GM04503 (cell line): ENCODE measurements around the gene ADAMTS8.

ENCODE experiments used
- DNase-seq: peaks from one replicate; pipeline ENCODE4 v3.0.0-alpha.2; 2012; ENCODE audit warnings: low read depth

Gene ADAMTS8, protein sequence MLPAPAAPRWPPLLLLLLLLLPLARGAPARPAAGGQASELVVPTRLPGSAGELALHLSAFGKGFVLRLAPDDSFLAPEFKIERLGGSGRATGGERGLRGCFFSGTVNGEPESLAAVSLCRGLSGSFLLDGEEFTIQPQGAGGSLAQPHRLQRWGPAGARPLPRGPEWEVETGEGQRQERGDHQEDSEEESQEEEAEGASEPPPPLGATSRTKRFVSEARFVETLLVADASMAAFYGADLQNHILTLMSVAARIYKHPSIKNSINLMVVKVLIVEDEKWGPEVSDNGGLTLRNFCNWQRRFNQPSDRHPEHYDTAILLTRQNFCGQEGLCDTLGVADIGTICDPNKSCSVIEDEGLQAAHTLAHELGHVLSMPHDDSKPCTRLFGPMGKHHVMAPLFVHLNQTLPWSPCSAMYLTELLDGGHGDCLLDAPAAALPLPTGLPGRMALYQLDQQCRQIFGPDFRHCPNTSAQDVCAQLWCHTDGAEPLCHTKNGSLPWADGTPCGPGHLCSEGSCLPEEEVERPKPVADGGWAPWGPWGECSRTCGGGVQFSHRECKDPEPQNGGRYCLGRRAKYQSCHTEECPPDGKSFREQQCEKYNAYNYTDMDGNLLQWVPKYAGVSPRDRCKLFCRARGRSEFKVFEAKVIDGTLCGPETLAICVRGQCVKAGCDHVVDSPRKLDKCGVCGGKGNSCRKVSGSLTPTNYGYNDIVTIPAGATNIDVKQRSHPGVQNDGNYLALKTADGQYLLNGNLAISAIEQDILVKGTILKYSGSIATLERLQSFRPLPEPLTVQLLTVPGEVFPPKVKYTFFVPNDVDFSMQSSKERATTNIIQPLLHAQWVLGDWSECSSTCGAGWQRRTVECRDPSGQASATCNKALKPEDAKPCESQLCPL

GRCh38 chr11:130428316-130429119 is at the start of gene ADAMTS8:
Gene ADAMTS8, minus strand, starts transcription at chr11:130428609. Its CDS starts 323 bp downstream, at chr11:130428286.
- no peak for DNase-seq

- no peak for DNase-seq
Measured at GRCh38 chr11:130477586-130478203, 49.3 kb upstream of the ADAMTS8 start.

DNA sequence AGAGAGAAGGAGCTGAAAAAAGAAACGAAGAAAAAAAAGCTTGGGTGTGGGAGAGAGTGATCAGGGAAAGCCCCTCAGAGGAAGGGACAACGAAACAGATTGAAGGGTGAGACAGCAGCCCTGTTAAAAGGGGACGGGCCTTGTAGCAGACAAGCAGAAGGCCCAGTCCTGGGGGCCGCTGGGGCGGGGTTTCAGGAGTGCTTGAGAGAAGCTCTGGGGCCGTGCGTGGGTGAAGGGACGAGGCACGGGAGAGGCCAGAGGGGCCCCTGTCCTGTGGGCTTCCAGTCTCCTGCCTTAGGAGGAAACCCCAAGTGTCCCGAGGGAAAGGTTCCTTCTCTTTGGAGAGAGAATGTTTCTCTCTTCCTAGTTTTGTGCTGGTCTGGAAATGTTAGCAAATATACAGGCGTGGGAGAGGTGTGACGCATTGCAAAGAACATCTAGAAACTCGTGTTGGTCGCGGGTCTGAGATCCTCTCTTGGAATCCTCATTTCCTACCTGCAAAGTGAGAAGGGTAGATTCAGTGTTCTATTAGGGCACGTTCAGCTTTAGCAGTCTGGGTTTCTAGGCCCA is 48.6 kb upstream of the ADAMTS8 start:
- DNase-seq, result no peak

- no peak for DNase-seq
Measured at GRCh38 chr11:130476200-130476921, 48.0 kb upstream of the ADAMTS8 start.

GRCh38 chr11:130475426-130476053 is 47.1 kb upstream of the ADAMTS8 start:
- DNase-seq, result no peak

DNA sequence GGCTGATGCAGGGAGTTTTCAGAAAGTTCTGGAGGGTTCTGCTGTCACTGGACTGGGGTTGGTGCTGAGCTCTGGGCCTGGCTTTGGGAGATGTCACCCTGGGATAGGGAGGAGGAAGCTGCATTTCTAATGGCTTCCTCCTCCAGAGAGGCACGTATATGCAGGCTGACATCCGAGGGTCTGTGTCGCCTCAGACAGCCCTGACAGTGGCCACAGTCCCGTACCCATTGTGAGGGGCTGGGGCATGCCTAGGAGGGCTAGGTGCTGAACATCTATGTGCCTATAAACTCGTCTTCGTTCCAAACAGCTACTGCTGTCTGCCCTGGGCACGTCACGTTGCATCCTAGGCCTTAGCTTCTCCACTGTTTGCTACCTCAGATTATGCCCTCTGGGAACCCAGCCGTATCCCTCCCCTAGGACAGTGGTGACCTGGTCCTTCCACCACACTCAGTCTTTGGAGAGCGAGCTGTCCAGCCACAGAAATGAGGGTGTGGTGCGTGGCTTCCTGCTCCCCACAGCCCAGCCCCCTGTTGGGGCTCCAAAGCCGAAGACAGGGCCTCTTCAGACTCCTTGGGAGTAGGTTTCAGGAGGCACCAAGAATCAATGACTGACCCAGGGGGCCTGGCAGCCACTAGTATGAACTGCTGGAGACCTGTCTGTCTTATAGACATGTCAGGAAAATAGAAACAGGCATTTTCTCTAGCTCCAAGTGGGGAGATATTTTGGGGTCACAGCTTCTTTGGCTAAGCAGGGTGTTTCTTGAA is 46.4 kb upstream of the ADAMTS8 start:
- no peak for DNase-seq

- no peak for DNase-seq
Measured at GRCh38 chr11:130473795-130474377, 45.5 kb upstream of the ADAMTS8 start.

- no peak for DNase-seq
Measured at GRCh38 chr11:130473056-130473794, 44.8 kb upstream of the ADAMTS8 start.

- DNase-seq, result no peak
Measured at GRCh38 chr11:130472434-130472961, 44.1 kb upstream of the ADAMTS8 start.

- DNase-seq, result no peak
Measured at GRCh38 chr11:130471731-130472433, 43.5 kb upstream of the ADAMTS8 start.

DNA sequence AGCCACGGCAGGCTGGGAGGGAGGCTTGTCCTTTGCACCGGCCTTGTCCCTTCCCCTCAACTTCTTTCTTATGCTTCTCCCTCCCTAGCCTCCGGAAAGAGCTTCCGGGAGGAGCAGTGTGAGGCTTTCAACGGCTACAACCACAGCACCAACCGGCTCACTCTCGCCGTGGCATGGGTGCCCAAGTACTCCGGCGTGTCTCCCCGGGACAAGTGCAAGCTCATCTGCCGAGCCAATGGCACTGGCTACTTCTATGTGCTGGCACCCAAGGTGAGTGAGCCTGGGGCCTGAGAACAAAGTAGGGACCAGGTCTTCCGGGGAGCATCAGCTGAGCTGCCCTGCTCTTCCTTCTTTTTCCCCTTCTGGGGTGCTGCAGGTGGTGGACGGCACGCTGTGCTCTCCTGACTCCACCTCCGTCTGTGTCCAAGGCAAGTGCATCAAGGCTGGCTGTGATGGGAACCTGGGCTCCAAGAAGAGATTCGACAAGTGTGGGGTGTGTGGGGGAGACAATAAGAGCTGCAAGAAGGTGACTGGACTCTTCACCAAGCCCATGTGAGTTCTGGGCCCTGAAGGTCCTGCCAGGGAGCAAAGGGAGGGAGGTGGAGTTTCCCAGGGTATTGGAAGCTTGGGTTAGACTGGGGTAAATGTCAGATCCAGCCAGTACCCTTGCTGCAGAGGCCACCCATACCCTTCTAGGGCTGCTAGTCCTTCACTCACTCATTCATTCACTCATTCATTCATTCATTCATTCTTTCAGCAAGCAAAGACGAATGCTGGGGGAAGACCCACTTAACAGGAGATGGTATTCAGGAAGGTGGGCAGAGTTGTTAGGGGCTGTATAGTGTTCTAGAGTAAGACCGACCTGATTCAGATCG is 42.7 kb upstream of the ADAMTS8 start:
- no peak for DNase-seq

GRCh38 chr11:130469181-130469580 is 40.8 kb upstream of the ADAMTS8 start:
- no peak for DNase-seq

DNA sequence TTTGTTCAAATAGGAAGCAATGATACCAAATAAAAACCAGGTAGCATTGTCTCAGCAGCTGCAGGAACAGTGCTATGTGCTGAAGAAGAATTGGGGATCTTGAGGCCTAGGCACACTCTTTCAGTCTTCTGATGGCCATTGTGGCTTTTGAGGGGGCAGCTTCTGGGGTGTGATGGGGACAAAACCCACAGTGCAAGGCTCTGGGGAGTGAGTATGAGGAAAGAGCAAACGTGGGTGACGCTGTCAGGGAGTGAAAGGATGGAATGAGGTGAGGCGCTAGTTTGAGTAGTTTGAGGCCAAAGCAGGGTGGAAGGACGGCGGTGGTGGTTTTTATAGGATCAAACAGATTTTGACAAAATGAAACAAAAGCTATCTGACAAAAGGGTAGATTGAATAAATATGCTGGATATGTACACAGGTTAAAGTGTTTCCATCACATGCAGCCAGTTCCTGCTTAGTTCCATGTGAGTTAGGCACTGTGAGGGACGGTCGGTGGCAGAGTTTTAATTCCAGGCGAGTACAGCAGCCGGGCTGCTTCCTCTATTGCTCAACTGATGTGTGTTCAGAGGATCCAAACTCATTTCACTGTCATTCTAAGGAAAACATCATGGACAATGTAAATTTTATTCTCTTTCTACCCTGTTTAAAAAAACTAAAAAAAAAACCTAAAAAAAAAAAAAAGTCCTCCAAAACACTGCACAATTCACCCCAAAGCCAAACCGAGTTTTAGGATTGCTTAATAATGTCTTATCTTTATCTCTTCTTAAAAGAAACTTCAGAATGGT is 38.9 kb upstream of the ADAMTS8 start:
- no peak for DNase-seq

DNA sequence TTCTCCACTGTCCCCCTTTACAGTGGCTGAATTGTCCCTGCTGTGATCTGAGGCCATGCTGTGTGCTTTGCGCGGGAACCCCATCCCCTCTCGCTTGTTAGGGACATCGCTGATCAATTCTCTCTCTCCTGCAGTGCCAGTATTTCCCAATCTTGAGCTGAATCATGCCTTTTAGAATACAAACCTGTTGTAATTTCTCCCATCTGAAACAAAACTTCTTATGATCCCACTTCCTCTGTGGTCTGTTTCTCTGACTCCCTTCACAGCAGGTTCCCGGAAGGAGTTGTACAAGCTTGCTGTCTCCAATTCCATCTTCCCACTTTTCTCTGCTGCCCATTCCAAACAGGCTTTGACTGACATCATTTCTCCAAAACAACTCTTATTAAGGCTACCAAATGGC is 36.9 kb upstream of the ADAMTS8 start:
- no peak for DNase-seq

DNA sequence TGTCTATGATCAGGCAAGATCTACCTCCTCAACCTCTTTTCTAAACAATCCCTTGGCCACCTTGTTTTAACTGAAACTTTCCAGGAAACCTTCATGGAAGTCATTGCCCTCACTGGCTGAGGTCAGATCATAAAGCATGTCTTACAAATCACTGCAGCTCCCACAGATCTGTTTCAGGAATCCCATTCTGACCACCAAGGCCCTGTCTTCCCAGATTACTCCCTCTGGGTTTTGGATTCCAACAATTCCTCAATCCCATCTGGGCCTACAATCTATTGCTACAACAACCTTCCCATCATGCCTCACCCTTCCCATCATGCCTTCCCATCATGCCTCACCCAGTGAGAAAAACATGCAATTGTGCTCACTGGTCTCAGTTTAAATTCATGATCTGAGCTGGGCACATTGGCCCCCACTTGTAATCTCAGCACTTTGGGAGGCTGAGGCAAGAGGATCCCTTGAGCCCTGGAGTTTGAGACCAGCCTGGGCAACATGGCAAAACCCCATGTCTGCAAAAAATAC is 35.9 kb upstream of the ADAMTS8 start:
- DNase-seq, result peak; percentile 68
